Stimulated activated CD8-positive, alpha-beta memory T cell treated with anti-CD3 and anti-CD28 coated beads, Interleukin-2, amount 100 ng/mL, for 48 hours (primary cell): ENCODE results near the gene MBNL2.

Experiments
- DNase-seq, 2 donors: peaks; one replicate each; pipeline ENCODE4 v3.0.0-alpha.2; 2020; ENCODE audit warnings: low read depth in 2 of 2

The MBNL2 gene

DNA sequence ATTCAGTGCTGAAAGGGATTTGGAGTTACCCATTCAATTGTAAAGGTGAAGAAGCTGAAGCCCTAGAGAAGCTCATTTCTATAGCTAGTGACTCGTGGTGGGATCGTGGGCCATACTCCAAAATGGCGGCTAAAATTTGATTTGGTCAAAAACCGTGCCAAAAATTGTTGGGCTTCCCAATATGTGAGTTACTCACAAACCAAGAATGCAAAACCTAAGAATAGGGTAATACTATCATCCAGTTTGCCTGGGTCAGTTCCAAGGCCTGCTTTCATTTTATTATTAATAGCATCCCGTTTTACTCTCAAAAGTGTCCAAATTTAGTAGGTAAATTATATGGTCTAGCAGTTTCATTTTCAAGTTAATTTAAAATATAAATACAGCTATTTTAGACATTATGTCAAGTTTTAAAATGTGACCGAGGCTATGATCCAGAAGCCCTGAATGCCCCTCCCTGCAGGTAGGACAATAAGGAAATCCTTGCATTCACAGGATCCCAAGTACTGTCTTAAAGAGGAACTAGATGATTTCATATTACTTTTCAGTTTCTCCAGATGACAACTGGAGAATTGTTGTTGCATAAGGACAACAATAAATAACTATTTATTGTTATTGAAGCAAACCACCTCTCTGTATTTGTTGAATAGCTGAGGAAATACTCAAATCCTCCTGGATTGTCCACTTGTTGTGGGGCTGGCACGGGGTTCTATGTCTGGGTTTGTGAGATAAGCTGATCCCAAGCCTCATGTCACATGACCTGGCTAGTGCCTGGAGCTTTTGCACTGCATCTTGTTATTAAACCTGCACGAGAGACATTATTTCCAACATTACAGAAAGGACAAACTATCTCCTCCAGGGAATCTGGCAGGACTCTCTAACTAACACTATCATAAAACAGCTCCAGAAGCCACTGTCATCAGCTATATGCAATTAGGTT lies 200.3 kb downstream of the MBNL2 start:
- DNase-seq, result no peak

DNA sequence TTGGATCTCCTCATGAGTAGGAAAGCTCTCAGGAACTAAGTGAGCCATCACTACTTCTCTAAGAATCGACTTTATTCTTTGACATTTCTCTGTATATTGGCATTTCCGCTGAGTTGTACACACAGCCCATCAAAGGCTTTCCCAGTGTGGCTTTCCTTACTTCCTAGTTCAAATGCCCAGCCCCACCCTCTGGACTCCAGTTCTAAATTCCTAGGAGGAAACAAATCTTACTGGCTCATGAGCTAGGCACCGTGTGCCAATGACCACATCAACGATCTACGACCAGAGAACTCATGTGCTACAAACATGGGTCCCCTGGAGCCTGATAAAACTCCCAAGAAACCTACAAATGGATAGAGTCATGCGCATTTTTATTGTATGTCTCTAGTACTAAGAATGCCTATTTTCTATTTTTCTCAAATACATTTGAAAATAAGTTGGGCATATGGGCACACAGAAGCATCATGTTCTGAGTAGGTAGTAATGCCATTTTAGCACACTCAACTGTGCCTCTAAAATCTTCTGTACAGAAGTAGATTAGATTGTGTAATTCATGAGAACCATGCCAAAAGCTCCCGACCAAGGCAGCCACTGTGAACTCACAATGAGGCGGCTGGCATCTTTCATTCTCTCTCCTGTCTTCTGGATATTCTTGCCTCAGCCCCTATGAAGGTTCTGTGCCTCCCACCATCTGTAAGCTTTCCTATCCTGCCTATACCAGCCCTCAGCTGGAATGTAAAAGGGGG lies 201.3 kb downstream of the MBNL2 start:
- DNase-seq, result no peak

DNA sequence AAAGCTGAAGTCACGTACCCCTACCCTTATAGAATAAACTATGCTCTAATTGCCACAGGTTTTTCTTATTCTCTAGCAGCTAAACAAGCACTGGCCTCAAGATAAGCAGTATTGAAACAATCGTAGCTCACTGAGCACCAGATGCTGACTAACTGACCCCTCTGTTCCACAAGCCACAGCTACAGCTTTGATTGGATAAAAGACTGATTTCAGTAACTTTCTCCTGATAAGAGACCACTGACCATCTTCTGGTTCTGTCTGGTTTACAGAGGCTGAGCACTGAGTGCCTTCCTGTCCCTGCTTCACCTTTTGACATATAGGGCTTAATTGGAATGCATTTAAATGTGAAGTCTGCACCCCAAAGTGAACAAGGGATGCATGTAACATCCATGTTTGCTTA lies 203.5 kb downstream of the MBNL2 start:
- no peak for DNase-seq

DNA sequence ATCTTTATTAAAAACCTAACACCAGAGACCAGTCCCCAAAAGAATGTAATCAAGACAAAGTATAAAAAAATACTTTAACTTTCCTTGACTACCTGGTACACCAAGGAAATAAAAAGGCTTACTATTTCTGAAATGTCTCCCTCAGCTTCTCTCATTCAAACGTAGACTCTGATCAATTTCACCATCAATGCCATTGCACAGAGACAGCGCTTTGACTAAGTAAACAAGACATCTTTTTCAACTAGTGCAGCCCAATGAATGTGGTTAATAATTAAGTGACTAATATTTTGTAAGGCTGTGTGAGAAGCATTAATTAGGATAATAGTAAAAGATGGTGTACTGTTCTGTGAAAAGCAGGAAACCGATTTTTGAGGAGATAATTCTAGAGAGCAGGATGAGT lies 204.6 kb downstream of the MBNL2 start:
- no peak for DNase-seq

- no peak for DNase-seq
These were observed 207.5 kb downstream of the MBNL2 start for GRCh38 chr13:97429681-97430081.

DNA sequence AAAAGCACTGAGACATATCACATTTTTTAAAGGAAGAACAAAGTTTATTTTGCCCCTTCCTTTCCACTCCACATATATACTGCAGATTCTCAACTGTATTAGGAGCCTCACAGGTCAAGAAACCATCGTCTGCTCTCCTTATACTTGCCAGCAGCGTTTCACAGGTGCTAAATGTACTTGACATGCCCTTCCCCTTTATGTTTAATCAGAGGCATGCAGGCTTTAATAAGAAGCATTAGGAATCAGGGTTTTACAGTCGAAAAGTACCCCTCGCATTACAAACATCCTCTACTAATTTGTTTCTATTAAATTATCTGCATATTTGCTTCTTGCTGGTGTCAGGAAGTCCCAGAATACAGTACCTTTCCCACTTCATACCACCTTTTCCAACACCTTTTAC lies 208.2 kb downstream of the MBNL2 start:
- no peak for DNase-seq

- DNase-seq, result no peak
These were observed 209.1 kb downstream of the MBNL2 start for GRCh38 chr13:97431171-97431764.

DNA sequence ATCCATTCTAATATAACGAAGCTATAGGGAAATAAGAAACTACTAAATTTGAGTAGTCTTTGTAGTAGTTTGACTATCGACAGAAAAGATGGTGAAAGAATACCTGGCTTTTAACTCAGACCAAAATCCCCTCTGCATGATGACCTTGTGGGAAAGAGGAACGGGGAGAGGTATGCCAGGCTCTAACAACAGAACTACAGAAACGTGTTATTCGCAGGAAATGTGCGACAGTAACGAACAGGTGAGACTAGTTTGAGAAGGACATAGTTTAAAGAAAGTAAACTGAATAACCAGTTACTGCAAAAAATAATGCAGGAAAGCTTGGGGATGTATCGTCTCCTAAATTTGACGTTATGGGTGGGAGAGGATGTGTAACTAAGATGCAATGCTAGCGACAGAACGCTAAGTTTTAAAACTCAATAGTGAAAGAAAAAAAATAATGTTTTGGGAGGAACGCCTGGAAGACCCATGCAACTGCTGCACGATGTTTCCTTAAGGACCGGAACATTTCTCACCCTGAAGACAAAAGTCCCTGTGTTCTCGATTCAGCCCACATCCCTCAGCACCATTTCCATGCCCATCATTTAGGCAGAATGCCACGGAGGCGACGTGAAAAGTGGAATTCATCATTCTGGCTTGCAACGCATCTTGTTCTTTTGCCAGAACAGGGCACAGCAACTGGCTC lies 210.2 kb downstream of the MBNL2 start:
- DNase-seq, result no peak

DNA sequence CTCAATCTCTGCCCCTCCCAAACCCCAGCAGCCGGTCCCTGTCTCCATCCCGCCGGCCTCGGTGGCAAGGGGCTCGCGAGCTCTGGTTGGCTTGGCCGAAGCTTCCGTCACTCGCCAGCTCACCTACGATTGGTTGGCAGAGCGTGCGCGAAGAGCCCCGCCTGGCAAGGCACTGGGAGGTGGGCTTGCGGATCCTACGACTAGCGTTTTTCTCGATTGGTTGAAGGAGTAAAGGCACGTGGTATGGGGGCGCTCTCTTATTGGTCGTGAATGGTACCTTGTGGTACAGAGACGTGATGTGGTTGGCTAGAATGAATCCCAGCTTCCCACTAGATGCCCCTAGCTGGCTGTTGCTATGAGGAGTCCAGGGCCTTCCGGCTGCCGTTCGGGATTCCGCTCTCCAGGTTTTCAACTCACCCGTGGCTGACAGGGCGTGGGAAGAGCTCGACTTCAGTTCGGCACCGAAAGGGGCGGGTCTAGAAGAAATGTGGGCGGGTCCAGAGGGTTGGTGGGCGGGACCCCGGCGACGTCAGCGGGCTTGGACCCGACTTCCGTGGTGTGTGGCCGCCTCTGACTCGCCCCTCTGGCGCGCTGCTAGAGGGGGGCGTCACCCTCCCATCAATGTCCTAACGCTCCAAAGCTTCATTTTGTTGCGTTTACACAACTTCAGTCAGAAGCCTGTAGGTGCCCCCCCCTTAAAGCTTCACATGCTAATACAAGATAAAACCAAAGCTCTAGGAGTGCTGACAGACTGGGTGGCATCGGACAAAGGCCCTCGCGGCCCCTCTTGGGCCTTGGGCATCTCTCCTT lies 211.0 kb downstream of the MBNL2 start:
- DNase-seq, result peak; percentile 90 to 96

DNA sequence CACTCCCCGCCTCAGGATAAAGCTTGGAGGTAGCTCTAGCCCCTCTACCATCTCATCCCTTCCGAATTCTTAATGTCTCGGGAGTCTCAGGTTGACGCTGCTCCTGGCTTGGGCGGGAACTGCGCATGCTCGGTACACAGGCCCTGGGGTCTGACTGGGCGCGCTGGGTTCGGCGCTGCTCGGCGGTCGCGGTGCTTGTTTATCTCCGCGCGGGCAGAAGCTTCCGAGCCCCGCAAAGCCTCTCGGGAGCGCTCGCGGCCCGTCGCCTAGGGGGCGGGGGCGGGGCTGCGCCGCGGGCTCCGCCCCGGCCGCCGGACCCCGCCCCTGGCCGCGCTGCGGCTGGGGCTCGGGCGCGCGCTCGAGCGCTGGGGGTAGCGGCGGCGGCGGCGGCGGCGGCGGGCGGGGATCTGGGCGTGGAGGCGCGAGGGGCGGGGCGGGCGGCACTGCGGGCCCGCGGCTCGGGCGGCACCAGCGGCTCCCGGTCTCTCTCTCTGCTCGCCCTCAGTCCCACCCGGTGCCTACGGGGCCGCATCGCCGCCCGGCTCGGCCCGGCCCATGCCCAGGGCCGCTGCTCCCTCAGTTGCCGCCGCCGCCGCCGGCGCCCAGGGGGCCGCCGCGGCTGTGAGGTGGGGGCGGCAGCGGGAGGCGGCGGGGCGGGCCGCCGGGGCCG lies 211.7 kb downstream of the MBNL2 start, which contains the start of gene RAP2A:
TSS of gene RAP2A (plus strand) at position 443 of the 670 bp plus-strand sequence. CDS start 302 bp downstream, outside the sequence.
- peak; percentile 81 to 83 for DNase-seq

DNA sequence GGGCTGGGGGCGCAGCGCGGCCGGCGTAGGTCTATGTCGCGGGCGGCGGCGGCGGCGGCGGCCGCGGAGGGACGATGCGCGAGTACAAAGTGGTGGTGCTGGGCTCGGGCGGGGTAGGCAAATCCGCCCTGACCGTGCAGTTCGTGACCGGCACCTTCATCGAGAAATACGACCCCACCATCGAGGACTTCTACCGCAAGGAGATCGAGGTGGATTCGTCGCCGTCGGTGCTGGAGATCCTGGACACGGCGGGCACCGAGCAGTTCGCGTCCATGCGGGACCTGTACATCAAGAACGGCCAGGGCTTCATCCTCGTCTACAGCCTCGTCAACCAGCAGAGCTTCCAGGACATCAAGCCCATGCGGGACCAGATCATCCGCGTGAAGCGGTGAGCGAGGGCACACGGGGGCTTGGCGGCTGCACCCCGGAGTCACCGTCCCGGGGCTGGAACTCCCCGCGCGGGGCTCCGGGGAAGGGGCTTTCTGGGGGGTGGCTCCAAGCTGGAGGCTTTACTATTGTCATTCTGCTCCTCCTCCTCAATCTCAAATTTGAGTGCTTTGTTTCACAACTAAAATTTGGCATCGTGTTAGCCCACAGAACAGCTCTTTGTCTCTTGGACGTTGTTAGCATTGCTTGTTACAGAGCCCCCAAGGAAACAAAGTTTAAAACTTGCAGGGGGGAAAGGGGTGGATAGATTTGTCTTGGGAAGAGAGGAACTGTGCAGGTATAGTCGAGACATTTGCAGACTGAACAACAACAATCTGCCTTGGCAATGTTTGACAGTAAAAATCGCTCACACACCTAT lies 212.5 kb downstream of the MBNL2 start:
- DNase-seq, result peak; percentile 12 to 18

GRCh38 chr13:97435323-97435722 lies 213.2 kb downstream of the MBNL2 start:
- no peak for DNase-seq

DNA sequence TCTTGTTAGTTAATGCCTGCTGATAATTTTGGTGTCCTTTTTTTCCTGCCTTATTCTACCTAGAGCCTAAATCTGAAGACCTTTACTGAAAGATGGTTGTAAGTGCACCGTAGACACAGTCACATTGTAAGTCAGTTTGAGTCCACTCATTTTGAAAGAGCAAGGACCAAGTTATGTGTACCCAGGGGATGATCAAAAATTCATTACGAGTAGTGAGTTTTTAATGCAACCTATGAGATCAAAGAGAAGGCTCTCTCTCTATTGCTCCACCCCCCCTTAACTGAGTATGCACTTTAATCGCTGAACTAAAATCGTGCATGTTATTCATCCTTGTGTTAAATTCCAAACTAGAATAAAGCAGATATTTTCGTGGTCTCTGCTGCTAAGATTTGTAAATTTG lies 213.7 kb downstream of the MBNL2 start:
- DNase-seq, result no peak

DNA sequence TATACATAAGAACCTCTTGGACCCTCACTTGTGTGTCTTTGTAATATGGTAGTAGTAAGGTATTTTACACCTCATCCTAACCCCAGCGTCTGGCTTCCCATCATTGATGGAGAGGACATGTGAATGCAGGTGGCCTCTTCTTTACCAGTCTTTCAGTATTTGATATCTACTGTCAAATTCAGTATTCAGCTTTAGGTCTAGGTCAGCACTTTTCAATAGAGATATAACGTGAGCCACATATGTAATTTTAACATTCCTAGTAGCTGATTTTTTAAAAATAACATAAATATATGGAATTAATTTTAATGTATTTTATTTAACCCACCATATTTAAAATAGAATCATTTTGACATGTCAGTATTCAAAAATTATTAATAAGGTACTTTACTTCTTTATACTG lies 214.7 kb downstream of the MBNL2 start:
- no peak for DNase-seq

DNA sequence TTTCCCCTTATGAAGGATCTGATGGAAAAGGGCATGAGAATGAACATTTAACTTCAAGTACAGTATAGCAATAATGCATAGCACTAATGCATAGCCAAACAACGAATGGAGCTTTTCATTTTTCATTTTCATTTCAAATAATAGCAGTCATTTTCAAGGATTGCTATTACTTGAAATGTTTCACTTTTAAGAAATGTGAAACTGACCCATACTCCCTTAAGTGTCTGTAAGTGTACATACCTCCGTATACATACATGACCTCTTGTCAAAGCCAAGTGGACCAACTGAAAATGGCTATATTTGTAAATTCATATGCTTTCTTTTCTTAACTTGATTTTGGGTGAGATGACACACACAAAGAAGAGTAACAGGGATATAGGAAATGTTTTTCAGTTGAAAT lies 215.6 kb downstream of the MBNL2 start:
- no peak for DNase-seq

- no peak for DNase-seq
These were observed 216.9 kb downstream of the MBNL2 start for GRCh38 chr13:97438856-97439595.

GRCh38 chr13:97440598-97441170 lies 218.6 kb downstream of the MBNL2 start:
- no peak for DNase-seq

DNA sequence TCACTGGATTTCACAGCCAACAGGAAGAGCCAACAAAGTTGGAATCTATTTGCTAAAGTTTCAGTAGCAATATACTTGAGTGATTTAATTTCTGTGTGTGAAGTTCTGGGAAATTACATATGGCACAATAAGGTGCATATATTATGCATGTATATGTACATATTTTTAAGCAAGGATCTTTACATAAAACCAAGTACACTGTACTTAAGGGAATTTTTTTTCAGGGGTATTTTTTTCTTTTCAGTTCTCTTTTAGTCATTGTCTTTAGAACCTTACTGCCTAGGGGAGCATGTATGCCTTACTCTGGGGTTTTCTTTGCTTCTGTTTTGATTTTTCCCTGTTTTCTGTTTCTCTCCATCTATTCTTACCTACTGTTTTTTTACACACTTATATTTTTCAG lies 219.2 kb downstream of the MBNL2 start:
- DNase-seq, result no peak
